ENCODE results near the gene TWF1. TPM values are rescaled to one million over a fixed set of nuclear protein-coding genes. Genes with fewer than 3 reads are reported as not detected.

Gene TWF1
- total RNA-seq: 164 and 207 TPM in 2 replicates

GRCh38 chr12:43805860-43806736, at the start of gene TWF1:
Gene TWF1 (minus strand): TSS chr12:43806317. CDS start chr12:43806245, 72 bp downstream.

GRCh38 chr12:43835656-43836474, 29.7 kb upstream of the TWF1 start, which contains the start of gene TMEM117:
Gene TMEM117 (plus strand): TSS chr12:43836081.

GRCh38 chr12:43758728-43759563, 47.2 kb downstream of the TWF1 start, which contains the start of the genes IRAK4 and PUS7L:
Gene IRAK4 (plus strand): TSS chr12:43758951. CDS start chr12:43768112, 9,161 bp downstream.
Gene PUS7L (minus strand): TSS chr12:43758790. CDS start chr12:43755245, 3,545 bp downstream.

Other genes with a start within 250 kb of the TWF1 start
- 25.5 and 64.5 TPM in 2 replicates for gene PUS7L, start 47.5 kb downstream of the TWF1 start, total RNA-seq
- gene IRAK4, start 47.4 kb downstream of the TWF1 start, total RNA-seq: 25.8 and 37.4 TPM in 2 replicates
- 14.3 and 23.2 TPM in 2 replicates for gene TMEM117, start 29.8 kb upstream of the TWF1 start, total RNA-seq